ENCODE data around the gene TMEM213.

TMEM213 gene

GRCh38 chr7:138829335-138829734 is 31.5 kb downstream of the TMEM213 start:
- TF ChIP-seq CEBPB (IDR thresholded peaks at IDR 0.05) (peak; percentile 29; the same call in 1 of the 2 replicates), NFIC (IDR thresholded peaks at IDR 0.05) (no peak)

GRCh38 chr7:138832966-138833365 is 35.2 kb downstream of the TMEM213 start:
- TF ChIP-seq USF1 (IDR thresholded peaks at IDR 0.05) = no peak
- no peak for TF ChIP-seq TEAD4 (IDR thresholded peaks at IDR 0.05)
- no peak for TF ChIP-seq MAX (IDR thresholded peaks at IDR 0.05)
- no peak for TF ChIP-seq CEBPB (IDR thresholded peaks at IDR 0.05)
- TF ChIP-seq FOXM1 (IDR thresholded peaks at IDR 0.05; ENCODE audit: borderline replicate concordance, low read depth) = no peak
- no peak for TF ChIP-seq TCF12 (IDR thresholded peaks at IDR 0.05; ENCODE audit: low read depth)
- no peak for TF ChIP-seq YY1 (IDR thresholded peaks at IDR 0.05; ENCODE audit: low read depth)
- no peak for TF ChIP-seq EP300 (IDR thresholded peaks at IDR 0.05; ENCODE audit: borderline replicate concordance)
- TF ChIP-seq TAF1 (IDR thresholded peaks at IDR 0.05; ENCODE audit: low read depth) = no peak
- TF ChIP-seq EGR1 (IDR thresholded peaks at IDR 0.05) = no peak
- TF ChIP-seq REST (IDR thresholded peaks at IDR 0.05; ENCODE audit: low read depth) = no peak
- TF ChIP-seq NFIC (IDR thresholded peaks at IDR 0.05) = no peak
- no peak for TF ChIP-seq CREB1 (IDR thresholded peaks at IDR 0.05; ENCODE audit: low read depth)
- no peak for TF ChIP-seq ZBTB7A (IDR thresholded peaks at IDR 0.05; ENCODE audit: low read depth)
- TF ChIP-seq RAD21 (IDR thresholded peaks at IDR 0.05; ENCODE audit: low read depth) = no peak

GRCh38 chr7:138833596-138833995 is 35.8 kb downstream of the TMEM213 start:
- no peak for TF ChIP-seq TCF12 (IDR thresholded peaks at IDR 0.05; ENCODE audit: low read depth)
- TF ChIP-seq RAD21 (IDR thresholded peaks at IDR 0.05; ENCODE audit: low read depth) = no peak

GRCh38 chr7:138834583-138834982 is 36.8 kb downstream of the TMEM213 start:
- TF ChIP-seq REST (IDR thresholded peaks at IDR 0.05; ENCODE audit: low read depth) (no peak), CEBPB (IDR thresholded peaks at IDR 0.05) (no peak), FOXM1 (IDR thresholded peaks at IDR 0.05; ENCODE audit: borderline replicate concordance, low read depth) (no peak)

GRCh38 chr7:138835087-138835486 is 37.3 kb downstream of the TMEM213 start:
- TF ChIP-seq RAD21 (IDR thresholded peaks at IDR 0.05; ENCODE audit: low read depth) (no peak), ZBTB7A (IDR thresholded peaks at IDR 0.05; ENCODE audit: low read depth) (no peak), EGR1 (IDR thresholded peaks at IDR 0.05) (no peak), TAF1 (IDR thresholded peaks at IDR 0.05; ENCODE audit: low read depth) (no peak), USF1 (IDR thresholded peaks at IDR 0.05) (no peak), YY1 (IDR thresholded peaks at IDR 0.05; ENCODE audit: low read depth) (no peak), CEBPB (IDR thresholded peaks at IDR 0.05) (no peak), CREB1 (IDR thresholded peaks at IDR 0.05; ENCODE audit: low read depth) (no peak), MAX (IDR thresholded peaks at IDR 0.05) (no peak), REST (IDR thresholded peaks at IDR 0.05; ENCODE audit: low read depth) (no peak), FOXM1 (IDR thresholded peaks at IDR 0.05; ENCODE audit: borderline replicate concordance, low read depth) (no peak), TCF12 (IDR thresholded peaks at IDR 0.05; ENCODE audit: low read depth) (no peak), EP300 (IDR thresholded peaks at IDR 0.05; ENCODE audit: borderline replicate concordance) (no peak), TEAD4 (IDR thresholded peaks at IDR 0.05) (no peak), NFIC (IDR thresholded peaks at IDR 0.05) (no peak)
